GM23338 (cell line): ENCODE measurements around the gene S100A1. TPM values are rescaled to one million over a fixed set of nuclear protein-coding genes. Genes with fewer than 3 reads are reported as not detected.

Experiments
- ATAC-seq: fragments of 200-7000 bp; cut with Tn5 transposase; 3 replicates; pipeline ENCODE4 v1.9.1; 2020
- DNase-seq: peaks from one replicate; pipeline ENCODE4 v3.0.0-alpha.2; 2015; ENCODE audit warnings: low spot score
- H2AFZ ChIP-seq: fragments of 200-600 bp; sonication (generic); 2 replicates; pipeline ENCODE4 v1.8.0; 2016; ENCODE audit warnings: antibody characterized with exemption, mild to moderate bottlenecking, moderate library complexity
- H3F3A ChIP-seq: fragments of 200-600 bp; sonication (generic); replicated peaks from 2 replicates; pipeline ENCODE4 v1.8.0; 2017; ENCODE audit warnings: antibody characterized with exemption, mixed run types, low read depth
- H3K27ac ChIP-seq: fragments of 200-600 bp; sonication (generic); 2 replicates; pipeline ENCODE4 v1.6.1; 2016; ENCODE audit warnings: low read depth
- H3K27me3 ChIP-seq: fragments of 200-600 bp; sonication (generic); 2 replicates; pipeline ENCODE4 v1.8.0; 2016; ENCODE audit warnings: mild to moderate bottlenecking, mixed run types, moderate library complexity; ENCODE audit not compliant: insufficient read depth
- H3K36me3 ChIP-seq: fragments of 200-600 bp; sonication (generic); 2 replicates; pipeline ENCODE4 v1.8.0; 2016; ENCODE audit warnings: mild to moderate bottlenecking; ENCODE audit not compliant: insufficient read depth
- H3K4me1 ChIP-seq: fragments of 200-600 bp; sonication (generic); 2 replicates; pipeline ENCODE4 v1.8.0; 2016; ENCODE audit warnings: mild to moderate bottlenecking, moderate library complexity; ENCODE audit not compliant: insufficient read depth
- H3K4me2 ChIP-seq: fragments of 200-600 bp; sonication (generic); 2 replicates; pipeline ENCODE4 v1.7.1; 2017; ENCODE audit warnings: mixed run types
- H3K4me3 ChIP-seq: fragments of 200-600 bp; sonication (generic); 2 replicates; pipeline ENCODE4 v1.6.1; 2016; ENCODE audit warnings: mixed run types
- H3K79me2 ChIP-seq: fragments of 200-600 bp; sonication (generic); replicated peaks from 2 replicates; pipeline ENCODE4 v1.8.0; 2017; ENCODE audit warnings: mild to moderate bottlenecking; ENCODE audit not compliant: insufficient read depth
- H3K9me2 ChIP-seq: fragments of 200-600 bp; sonication (generic); 2 replicates; pipeline ENCODE4 v1.8.0; 2017; ENCODE audit not compliant: insufficient read depth
- H4K20me1 ChIP-seq: fragments of 200-600 bp; sonication (generic); replicated peaks from 2 replicates; pipeline ENCODE4 v1.8.0; 2017; ENCODE audit warnings: mild to moderate bottlenecking; ENCODE audit not compliant: insufficient read depth
- H3K27ac Mint-ChIP-seq: 2 replicates; pipeline ENCODE4 v1.8.0; 2020; ENCODE audit warnings: inconsistent platforms, mild to moderate bottlenecking, moderate library complexity, mixed read lengths
- H3K27me3 Mint-ChIP-seq: 3 replicates; pipeline ENCODE4 v1.8.0; 2022; ENCODE audit warnings: low read depth, mild to moderate bottlenecking, moderate library complexity, mixed read lengths, inconsistent platforms; ENCODE audit not compliant: insufficient read depth, poor library complexity
- H3K36me3 Mint-ChIP-seq: 3 replicates; pipeline ENCODE4 v1.8.0; 2021; ENCODE audit warnings: low read depth, mild to moderate bottlenecking, inconsistent platforms, moderate library complexity, mixed read lengths
- H3K4me1 Mint-ChIP-seq: 3 replicates; pipeline ENCODE4 v1.8.0; 2020; ENCODE audit warnings: mild to moderate bottlenecking, inconsistent platforms, mixed read lengths
- H3K4me3 Mint-ChIP-seq: 3 replicates; pipeline ENCODE4 v1.8.0; 2021; ENCODE audit warnings: moderate library complexity, mild to moderate bottlenecking, inconsistent platforms, mixed read lengths
- H3K9me3 Mint-ChIP-seq: 3 replicates; pipeline ENCODE4 v1.8.0; 2020; ENCODE audit warnings: moderate library complexity, mild to moderate bottlenecking, inconsistent platforms, mixed read lengths
- EZH2 ChIP-seq: fragments of 200-600 bp; sonication (generic); IDR thresholded peaks from one replicate; pipeline ENCODE4 v1.8.0; 2017; ENCODE audit warnings: antibody characterized with exemption, mild to moderate bottlenecking, low read depth; ENCODE audit not compliant: unreplicated experiment
- JUNB ChIP-seq: IDR thresholded peaks from one replicate; pipeline ENCODE4 v1.6.1; 2016; ENCODE audit warnings: antibody characterized with exemption; ENCODE audit not compliant: unreplicated experiment
- NANOG ChIP-seq: IDR thresholded peaks from 2 replicates; pipeline ENCODE4 v1.6.1; 2016; ENCODE audit warnings: antibody characterized with exemption, borderline replicate concordance
- POLR2AphosphoS5 ChIP-seq: IDR thresholded peaks from 2 replicates; pipeline ENCODE4 v1.6.1; 2016; ENCODE audit warnings: antibody characterized with exemption, low read depth
- STAT1 ChIP-seq: IDR thresholded peaks from one replicate; pipeline ENCODE4 v1.6.1; 2016; ENCODE audit warnings: antibody characterized with exemption; ENCODE audit not compliant: unreplicated experiment
- ZNF114 ChIP-seq: fragments of 250-450 bp; sonication (Bioruptor Pico); IDR thresholded peaks from 2 replicates; pipeline ENCODE4 v1.5.0; 2020; ENCODE audit warnings: mild to moderate bottlenecking, moderate library complexity
- ZNF331 ChIP-seq: fragments of 250-450 bp; sonication (Bioruptor Pico); IDR thresholded peaks from 2 replicates; pipeline ENCODE4 v1.5.0; 2020; ENCODE audit warnings: low read depth, mild to moderate bottlenecking, moderate library complexity
- polyA plus RNA-seq: library from polyadenylated mRNA; unstranded; fragments of >200 nt; fragmentation: Nextera tagmentation; extraction: Ambion mirVana; gene quantifications from 2 replicates; pipeline ENCODE4 v1.2.1, GENCODE V29; 2016
- total RNA-seq: library from RNA; depleted of rRNA; stranded (reverse); fragments of >200 nt; shearing (Covaris generic); gene quantifications from 2 replicates; pipeline ENCODE4 v1.2.3, GENCODE V29; 2014
- TF ChIP-seq, protein P1 (sequence below): IDR thresholded peaks from one replicate; pipeline ENCODE4 v1.6.1; 2018; ENCODE audit warnings: antibody characterized with exemption; ENCODE audit not compliant: unreplicated experiment
- TF ChIP-seq, protein P2 (sequence below), 2 experiments: fragments of 200-600 bp in 1 of 2; sonication (generic) in 1 of 2; conservative IDR thresholded peaks; 2 replicates each; pipeline versions ENCODE4 v1.5.1 to v1.6.1; 2016 to 2017; ENCODE audit warnings: antibody characterized with exemption in 2 of 2, low read depth in 2 of 2, mild to moderate bottlenecking in 2 of 2, moderate library complexity in 1 of 2
- TF ChIP-seq, protein P3 (sequence below): IDR thresholded peaks from 2 replicates; pipeline ENCODE4 v1.6.1; 2016; ENCODE audit warnings: antibody characterized with exemption

The S100A1 gene
- total and polyA plus RNA-seq, 2 experiments from 2014 or later, result 0.13 to 0.66 TPM

DNA sequence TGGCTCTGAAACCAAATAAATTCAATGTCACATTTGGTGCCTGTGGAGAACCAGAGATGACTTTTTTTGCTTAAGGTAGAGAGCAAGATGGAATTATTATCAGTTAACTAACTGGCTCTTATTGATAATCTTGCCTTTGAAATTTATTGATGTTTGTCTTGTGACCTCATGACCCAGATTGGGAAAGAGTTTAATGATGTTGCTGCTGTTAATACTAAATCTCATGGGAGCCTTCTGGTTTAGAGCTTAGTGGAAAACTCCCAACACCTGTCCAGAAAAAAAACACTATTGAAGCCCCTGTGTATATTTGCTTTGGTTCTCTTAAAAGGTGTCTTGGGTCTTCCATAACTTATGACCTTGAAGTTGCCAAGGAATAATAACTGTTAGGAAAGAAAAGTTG, 15.6 kb downstream of the S100A1 start (continued):
- TF ChIP-seq NANOG (no peak), STAT1 (no peak), JUNB (no peak), ZNF114 (CRISPR knock-in tag) (no peak)

DNA sequence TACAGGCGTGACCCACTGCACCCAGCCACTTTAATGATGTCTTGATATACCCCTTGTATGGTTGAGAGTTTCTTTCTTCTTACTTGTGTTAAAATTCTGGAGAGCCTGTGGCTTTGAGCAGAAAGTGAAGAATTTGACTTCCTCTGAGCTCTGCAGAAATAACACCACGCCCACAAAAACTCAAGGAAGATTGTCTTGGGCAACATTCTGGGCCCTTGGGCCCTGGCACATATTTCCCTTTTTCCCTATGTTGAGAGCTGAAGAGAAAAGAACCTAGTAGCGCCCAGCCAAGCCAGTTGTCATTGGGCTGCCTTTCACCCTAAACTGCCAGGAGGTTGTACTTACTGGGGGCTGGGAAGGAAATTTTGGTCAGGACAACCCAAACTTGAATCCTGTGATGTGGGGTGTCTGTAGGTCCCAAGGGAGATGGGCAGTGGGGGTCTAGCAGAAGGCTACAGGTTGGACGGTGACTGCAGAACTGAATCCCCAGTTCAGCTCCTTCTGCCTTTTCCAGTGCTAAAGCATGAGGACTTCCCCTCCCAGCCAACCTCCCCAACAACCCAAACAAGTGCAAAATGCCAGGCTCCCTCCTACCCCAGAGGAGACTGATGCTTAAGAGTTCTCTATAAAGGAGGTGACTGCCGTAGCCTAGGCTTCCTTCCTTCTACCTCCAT, 18.6 kb downstream of the S100A1 start:
- TF ChIP-seq ZNF331 (CRISPR knock-in tag), result no peak
- TF ChIP-seq, protein P1, sequence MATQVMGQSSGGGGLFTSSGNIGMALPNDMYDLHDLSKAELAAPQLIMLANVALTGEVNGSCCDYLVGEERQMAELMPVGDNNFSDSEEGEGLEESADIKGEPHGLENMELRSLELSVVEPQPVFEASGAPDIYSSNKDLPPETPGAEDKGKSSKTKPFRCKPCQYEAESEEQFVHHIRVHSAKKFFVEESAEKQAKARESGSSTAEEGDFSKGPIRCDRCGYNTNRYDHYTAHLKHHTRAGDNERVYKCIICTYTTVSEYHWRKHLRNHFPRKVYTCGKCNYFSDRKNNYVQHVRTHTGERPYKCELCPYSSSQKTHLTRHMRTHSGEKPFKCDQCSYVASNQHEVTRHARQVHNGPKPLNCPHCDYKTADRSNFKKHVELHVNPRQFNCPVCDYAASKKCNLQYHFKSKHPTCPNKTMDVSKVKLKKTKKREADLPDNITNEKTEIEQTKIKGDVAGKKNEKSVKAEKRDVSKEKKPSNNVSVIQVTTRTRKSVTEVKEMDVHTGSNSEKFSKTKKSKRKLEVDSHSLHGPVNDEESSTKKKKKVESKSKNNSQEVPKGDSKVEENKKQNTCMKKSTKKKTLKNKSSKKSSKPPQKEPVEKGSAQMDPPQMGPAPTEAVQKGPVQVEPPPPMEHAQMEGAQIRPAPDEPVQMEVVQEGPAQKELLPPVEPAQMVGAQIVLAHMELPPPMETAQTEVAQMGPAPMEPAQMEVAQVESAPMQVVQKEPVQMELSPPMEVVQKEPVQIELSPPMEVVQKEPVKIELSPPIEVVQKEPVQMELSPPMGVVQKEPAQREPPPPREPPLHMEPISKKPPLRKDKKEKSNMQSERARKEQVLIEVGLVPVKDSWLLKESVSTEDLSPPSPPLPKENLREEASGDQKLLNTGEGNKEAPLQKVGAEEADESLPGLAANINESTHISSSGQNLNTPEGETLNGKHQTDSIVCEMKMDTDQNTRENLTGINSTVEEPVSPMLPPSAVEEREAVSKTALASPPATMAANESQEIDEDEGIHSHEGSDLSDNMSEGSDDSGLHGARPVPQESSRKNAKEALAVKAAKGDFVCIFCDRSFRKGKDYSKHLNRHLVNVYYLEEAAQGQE, result no peak
- TF ChIP-seq, protein P2, sequence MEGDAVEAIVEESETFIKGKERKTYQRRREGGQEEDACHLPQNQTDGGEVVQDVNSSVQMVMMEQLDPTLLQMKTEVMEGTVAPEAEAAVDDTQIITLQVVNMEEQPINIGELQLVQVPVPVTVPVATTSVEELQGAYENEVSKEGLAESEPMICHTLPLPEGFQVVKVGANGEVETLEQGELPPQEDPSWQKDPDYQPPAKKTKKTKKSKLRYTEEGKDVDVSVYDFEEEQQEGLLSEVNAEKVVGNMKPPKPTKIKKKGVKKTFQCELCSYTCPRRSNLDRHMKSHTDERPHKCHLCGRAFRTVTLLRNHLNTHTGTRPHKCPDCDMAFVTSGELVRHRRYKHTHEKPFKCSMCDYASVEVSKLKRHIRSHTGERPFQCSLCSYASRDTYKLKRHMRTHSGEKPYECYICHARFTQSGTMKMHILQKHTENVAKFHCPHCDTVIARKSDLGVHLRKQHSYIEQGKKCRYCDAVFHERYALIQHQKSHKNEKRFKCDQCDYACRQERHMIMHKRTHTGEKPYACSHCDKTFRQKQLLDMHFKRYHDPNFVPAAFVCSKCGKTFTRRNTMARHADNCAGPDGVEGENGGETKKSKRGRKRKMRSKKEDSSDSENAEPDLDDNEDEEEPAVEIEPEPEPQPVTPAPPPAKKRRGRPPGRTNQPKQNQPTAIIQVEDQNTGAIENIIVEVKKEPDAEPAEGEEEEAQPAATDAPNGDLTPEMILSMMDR (conservative IDR thresholded peaks at IDR 0.05; ENCODE audit: low read depth in 2 of 2), result no peak
- TF ChIP-seq POLR2AphosphoS5, result no peak
- TF ChIP-seq EZH2, result no peak
- TF ChIP-seq, protein P3, sequence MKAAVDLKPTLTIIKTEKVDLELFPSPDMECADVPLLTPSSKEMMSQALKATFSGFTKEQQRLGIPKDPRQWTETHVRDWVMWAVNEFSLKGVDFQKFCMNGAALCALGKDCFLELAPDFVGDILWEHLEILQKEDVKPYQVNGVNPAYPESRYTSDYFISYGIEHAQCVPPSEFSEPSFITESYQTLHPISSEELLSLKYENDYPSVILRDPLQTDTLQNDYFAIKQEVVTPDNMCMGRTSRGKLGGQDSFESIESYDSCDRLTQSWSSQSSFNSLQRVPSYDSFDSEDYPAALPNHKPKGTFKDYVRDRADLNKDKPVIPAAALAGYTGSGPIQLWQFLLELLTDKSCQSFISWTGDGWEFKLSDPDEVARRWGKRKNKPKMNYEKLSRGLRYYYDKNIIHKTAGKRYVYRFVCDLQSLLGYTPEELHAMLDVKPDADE, result no peak
- TF ChIP-seq STAT1, result no peak
- no peak for TF ChIP-seq NANOG
- TF ChIP-seq JUNB, result no peak
- H3K4me3 Mint-ChIP-seq, result no peak overlapping the region
- H3K27me3 Mint-ChIP-seq, result peaks cover 12% of the 10 kb centered on the region
- Histone ChIP-seq H3K9me2 (no peaks in the 10 kb centered on the region), H2AFZ (no peak overlapping the region), H3K36me3 (peaks cover 38% of the 10 kb centered on the region), H3K27me3 (no peaks in the 10 kb centered on the region), H3F3A (peaks cover 44% of the 10 kb centered on the region), H3K4me2 (no peak overlapping the region), H3K4me1 (no peaks in the 10 kb centered on the region), H3K4me3 (no peak overlapping the region), H3K27ac (peak overlapping the region; percentile 89), H3K79me2 (peaks cover 7% of the 10 kb centered on the region; the same call in 1 of the 2 replicates), H4K20me1 (peaks cover 31% of the 10 kb centered on the region)
- DNase-seq, result no peak
- H3K4me1 Mint-ChIP-seq, result peaks cover 6% of the 10 kb centered on the region
- H3K36me3 Mint-ChIP-seq, result peaks cover 49% of the 10 kb centered on the region
- H3K9me3 Mint-ChIP-seq, result no peaks in the 10 kb centered on the region
- no peak; the same call in 2 of the 3 replicates for ATAC-seq
- H3K27ac Mint-ChIP-seq, result peak overlapping the region; percentile 57; the same call in 1 of the 2 replicates
